H9 (cell line): Measurements from ENCODE around the gene HSPA6. TPM values are rescaled to one million over a fixed set of nuclear protein-coding genes. Genes with fewer than 3 reads are reported as not detected.

Experiments
- total RNA-seq: library from RNA; stranded (reverse); gene quantifications from 2 replicates; pipeline ENCODE4 v1.2.1, GENCODE V29; 2021

HSPA6 gene
- total RNA-seq, 1 experiment from 2014 or later, result not detected

Other genes starting within 250 kb of the HSPA6 start
- gene MPZ, start 214.6 kb upstream of the HSPA6 start, total RNA-seq, result 2.7 and 3.6 TPM in 2 replicates
- 198 and 206 TPM in 2 replicates for gene SDHC, start 210.2 kb upstream of the HSPA6 start, total RNA-seq
- not detected in 2 replicates for gene CFAP126, start 156.7 kb upstream of the HSPA6 start, total RNA-seq
- gene FCGR2A, start 19.1 kb upstream of the HSPA6 start, total RNA-seq, result 0.55 TPM in 1 of 2 replicates, not detected in the other
- not detected in 2 replicates for gene FCGR3A, start 25.3 kb downstream of the HSPA6 start, total RNA-seq
- not detected in 2 replicates for gene FCGR3B, start 106.6 kb downstream of the HSPA6 start, total RNA-seq
- not detected in 2 replicates for gene FCGR2B, start 138.6 kb downstream of the HSPA6 start, total RNA-seq
- gene FCRLA, start 182.7 kb downstream of the HSPA6 start, total RNA-seq, result not detected in 2 replicates
- 0.18 TPM in 1 of 2 replicates, not detected in the other for gene FCRLB, start 197.0 kb downstream of the HSPA6 start, total RNA-seq
- gene DUSP12, start 225.2 kb downstream of the HSPA6 start, total RNA-seq, result 23.2 and 28.0 TPM in 2 replicates
- gene ATF6, start 241.8 kb downstream of the HSPA6 start, total RNA-seq, result 10.4 and 11.2 TPM in 2 replicates